HG03521 (cell line): Measurements from ENCODE around the gene MSRB3.

Source experiments
- ATAC-seq: cut with Tn5 transposase; IDR thresholded peaks from one replicate; pipeline ENCODE4 v1.9.1; 2021; ENCODE audit warnings: mild to moderate bottlenecking, moderate library complexity; ENCODE audit not compliant: unreplicated experiment

MSRB3 gene

GRCh38 chr12:65278576-65279368, at the start of gene MSRB3:
Gene MSRB3 (plus strand): TSS chr12:65278683. CDS start chr12:65308580, 29,897 bp downstream.
- peak; percentile 52 for ATAC-seq

- no peak for ATAC-seq
Observed at GRCh38 chr12:65229441-65229840, 49.0 kb upstream of the MSRB3 start.

- ATAC-seq = no peak
Observed at GRCh38 chr12:65232476-65233077, 45.9 kb upstream of the MSRB3 start.

GRCh38 chr12:65237153-65237552, 41.3 kb upstream of the MSRB3 start:
- ATAC-seq = no peak

GRCh38 chr12:65238609-65239008, 39.9 kb upstream of the MSRB3 start:
- no peak for ATAC-seq

- no peak for ATAC-seq
Observed at GRCh38 chr12:65248656-65249633, 29.5 kb upstream of the MSRB3 start.

GRCh38 chr12:65252515-65252914, 26.0 kb upstream of the MSRB3 start:
- no peak for ATAC-seq

GRCh38 chr12:65257986-65258385, 20.5 kb upstream of the MSRB3 start:
- ATAC-seq = no peak

GRCh38 chr12:65259501-65259900, 19.0 kb upstream of the MSRB3 start:
- ATAC-seq = peak; percentile 59

GRCh38 chr12:65263777-65264176, 14.7 kb upstream of the MSRB3 start:
- ATAC-seq = no peak

- ATAC-seq = no peak
Observed at GRCh38 chr12:65266408-65266807, 12.1 kb upstream of the MSRB3 start.

GRCh38 chr12:65269603-65270002, 8.9 kb upstream of the MSRB3 start:
- no peak for ATAC-seq

GRCh38 chr12:65274602-65275272, 3.7 kb upstream of the MSRB3 start:
- no peak for ATAC-seq

- ATAC-seq = no peak
Observed at GRCh38 chr12:65275627-65276026, 2.9 kb upstream of the MSRB3 start.

- no peak for ATAC-seq
Observed at GRCh38 chr12:65276916-65277530, 1.5 kb upstream of the MSRB3 start.

GRCh38 chr12:65277994-65278575, 398 bp upstream of the MSRB3 start:
- ATAC-seq = peak; percentile 10

GRCh38 chr12:65279369-65280112, 1.1 kb downstream of the MSRB3 start:
- ATAC-seq = no peak

- ATAC-seq = no peak
Observed at GRCh38 chr12:65280306-65280705, 1.8 kb downstream of the MSRB3 start.

GRCh38 chr12:65282840-65283239, 4.4 kb downstream of the MSRB3 start:
- ATAC-seq = no peak
